Hematopoietic multipotent progenitor cell treated with erythropoietin and hydrocortisone succinate and interleukin-3 and kit ligand, for 15 days (in vitro differentiated cells): ENCODE results near the gene LYRM4.

Experiments
- DNase-seq: peaks from one replicate; pipeline ENCODE4 v3.0.0-alpha.2; 2015; ENCODE audit warnings: low spot score

Gene LYRM4

GRCh38 chr6:5146398-5146797 lies 114.4 kb downstream of the LYRM4 start:
- DNase-seq: no peak

- DNase-seq: peak; percentile 75
Measured at GRCh38 chr6:5143634-5144311, 117.0 kb downstream of the LYRM4 start.

- DNase-seq: no peak
Measured at GRCh38 chr6:5142915-5143314, 117.8 kb downstream of the LYRM4 start.

GRCh38 chr6:5142131-5142530 lies 118.6 kb downstream of the LYRM4 start:
- no peak for DNase-seq

- DNase-seq: no peak
Measured at GRCh38 chr6:5141046-5141445, 119.7 kb downstream of the LYRM4 start.

- DNase-seq: no peak
Measured at GRCh38 chr6:5139828-5140771, 120.7 kb downstream of the LYRM4 start.

GRCh38 chr6:5138995-5139827 lies 121.5 kb downstream of the LYRM4 start:
- DNase-seq: no peak

- DNase-seq: no peak
Measured at GRCh38 chr6:5136851-5137250, 123.9 kb downstream of the LYRM4 start.

- DNase-seq: peak; percentile 57
Measured at GRCh38 chr6:5135788-5136376, 124.9 kb downstream of the LYRM4 start.

GRCh38 chr6:5133943-5134342 lies 126.8 kb downstream of the LYRM4 start:
- no peak for DNase-seq

- DNase-seq: no peak
Measured at GRCh38 chr6:5132731-5133130, 128.0 kb downstream of the LYRM4 start.

- DNase-seq: no peak
Measured at GRCh38 chr6:5130135-5130866, 130.4 kb downstream of the LYRM4 start.

- DNase-seq: no peak
Measured at GRCh38 chr6:5128351-5128750, 132.4 kb downstream of the LYRM4 start.

- DNase-seq: no peak
Measured at GRCh38 chr6:5127106-5127687, 133.6 kb downstream of the LYRM4 start.

- no peak for DNase-seq
Measured at GRCh38 chr6:5126214-5126613, 134.5 kb downstream of the LYRM4 start.

- DNase-seq: no peak
Measured at GRCh38 chr6:5125152-5126006, 135.4 kb downstream of the LYRM4 start.

- DNase-seq: no peak
Measured at GRCh38 chr6:5124526-5124925, 136.2 kb downstream of the LYRM4 start.

GRCh38 chr6:5123296-5124143 lies 137.2 kb downstream of the LYRM4 start:
- no peak for DNase-seq

- no peak for DNase-seq
Measured at GRCh38 chr6:5122504-5123112, 138.1 kb downstream of the LYRM4 start.
